ENCODE measurements around the gene PPP1R9B. TPM values are rescaled to one million over a fixed set of nuclear protein-coding genes. Genes with fewer than 3 reads are reported as not detected.

The PPP1R9B gene
- total RNA-seq, 1 experiment from 2014 or later: 23.0 TPM

- Histone ChIP-seq H3T11ph (ENCODE audit: low read length) (no peak overlapping the region), H2BK120ac (ENCODE audit: low read depth, low read length, poor library complexity, severe bottlenecking) (no peak overlapping the region), H3K23me2 (ENCODE audit: insufficient read length, low read depth, low read length, poor library complexity, severe bottlenecking) (no peaks in the 10 kb centered on the region), H3K4ac (ENCODE audit: low read depth, low read length) (no peak overlapping the region), H3K4me2 (ENCODE audit: insufficient read depth, insufficient read length, low read length) (no peak overlapping the region), H4K20me1 (ENCODE audit: control insufficient read depth, insufficient read depth, insufficient read length) (no peaks in the 10 kb centered on the region), H3K23ac (ENCODE audit: insufficient read length, low read depth, low read length) (no peak overlapping the region), H3K56ac (ENCODE audit: insufficient read length, low read depth, low read length) (no peak overlapping the region), H3K27me3 (ENCODE audit: insufficient read depth, low read length) (no peaks in the 10 kb centered on the region), H3K14ac (ENCODE audit: insufficient read depth, low read length) (no peak overlapping the region), H4K8ac (replicated peaks; ENCODE audit: insufficient read length, low read depth, low read length) (no peak overlapping the region), H3K18ac (ENCODE audit: insufficient read length, low read depth, low read length) (no peak overlapping the region), H2BK20ac (ENCODE audit: low read depth, low read length, poor library complexity, severe bottlenecking) (no peak overlapping the region), H3K9me3 (ENCODE audit: control insufficient read depth, low read depth, low read length) (no peaks in the 10 kb centered on the region), H3K4me1 (ENCODE audit: insufficient read depth, low read length) (no peaks in the 10 kb centered on the region; the same call in 1 of the 2 replicates), H4K91ac (ENCODE audit: insufficient read length, low read depth, low read length) (no peak overlapping the region), H2AFZ (ENCODE audit: low read length) (no peak overlapping the region), H2BK5ac (ENCODE audit: insufficient read length, low read length) (no peak overlapping the region), H2BK12ac (ENCODE audit: insufficient read length, low read depth, low read length) (no peak overlapping the region), H3K79me2 (ENCODE audit: insufficient read depth, low read length) (no peaks in the 10 kb centered on the region), H3K79me1 (ENCODE audit: insufficient read depth, low read depth, low read length, poor library complexity, severe bottlenecking) (no peaks in the 10 kb centered on the region), H3K27ac (ENCODE audit: insufficient read length, low read depth, low read length) (no peak overlapping the region), H4K5ac (ENCODE audit: insufficient read length, low read depth, low read length) (no peak overlapping the region), H3K9ac (ENCODE audit: extremely low read depth, insufficient read length, low read length) (no peak overlapping the region), H2AK5ac (ENCODE audit: insufficient read length, low read length) (no peak overlapping the region), H2BK15ac (ENCODE audit: low read depth, low read length) (no peak overlapping the region)
- TF ChIP-seq CTCF (conservative IDR thresholded peaks at IDR 0.05): no peak
- Mint-ChIP-seq H3K9me3 (no peaks in the 10 kb centered on the region), H3K36me3 (ENCODE audit: insufficient read depth in 1 of 3, low read depth in 3 of 3) (peaks cover 0 to 6% (median 4%) of the 10 kb centered on the region in 3 experiments; a peak in 5 of 7 replicates), H3K27ac (no peak overlapping the region), H3K27me3 (ENCODE audit: low read depth) (no peaks in the 10 kb centered on the region), H3K4me1 (peaks cover 18 to 33% of the 10 kb centered on the region in 2 experiments), H3K4me3 (no peak overlapping the region)
- DNase-seq: no peak
- no CpG with 5 or more reads among the region's 2 CpGs for WGBS (ENCODE audit: extremely low coverage, insufficient read length, low lambda C conversion rate)
These were observed 47.2 kb downstream of the PPP1R9B start for GRCh38 chr17:50103252-50103651.
